ENCODE data around the gene INTS7.

The INTS7 gene

DNA sequence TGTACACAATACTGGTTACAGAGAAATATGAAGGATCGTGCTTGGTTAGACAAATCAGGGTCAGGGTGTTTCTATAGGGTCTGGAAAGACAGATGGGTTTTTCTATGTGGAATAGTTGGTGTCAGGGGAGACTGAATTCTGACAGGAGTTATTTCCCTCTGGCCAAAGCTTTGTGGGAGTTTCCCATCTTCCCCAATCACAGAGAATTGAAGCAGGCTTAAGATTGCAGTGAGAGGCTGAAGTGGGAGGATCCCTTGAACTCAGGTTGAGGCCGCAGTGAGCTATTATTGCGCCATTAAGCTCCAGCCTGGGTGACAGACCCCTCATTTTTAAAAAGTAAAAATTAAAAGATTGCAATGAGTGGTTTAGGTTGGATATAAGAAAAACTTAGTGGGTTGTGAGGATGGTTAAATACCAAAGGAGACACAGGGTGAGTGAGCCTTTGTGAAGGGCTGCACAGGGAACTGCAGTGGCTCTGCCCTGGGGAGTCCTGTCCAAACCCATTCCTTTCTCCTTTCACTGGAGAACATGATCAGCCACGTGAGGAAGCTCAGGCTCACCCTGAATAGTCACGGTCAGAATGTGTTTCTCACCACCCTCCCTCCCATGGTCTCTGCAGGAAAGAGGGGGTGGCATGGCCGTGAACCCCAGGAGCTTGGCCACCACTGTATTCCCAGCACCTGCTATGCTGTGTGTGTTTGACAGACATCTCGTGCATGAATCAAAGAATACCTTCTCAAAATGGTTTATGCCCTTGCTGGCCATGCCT lies 101.2 kb downstream of the INTS7 start:
- TF ChIP-seq, protein P1, sequence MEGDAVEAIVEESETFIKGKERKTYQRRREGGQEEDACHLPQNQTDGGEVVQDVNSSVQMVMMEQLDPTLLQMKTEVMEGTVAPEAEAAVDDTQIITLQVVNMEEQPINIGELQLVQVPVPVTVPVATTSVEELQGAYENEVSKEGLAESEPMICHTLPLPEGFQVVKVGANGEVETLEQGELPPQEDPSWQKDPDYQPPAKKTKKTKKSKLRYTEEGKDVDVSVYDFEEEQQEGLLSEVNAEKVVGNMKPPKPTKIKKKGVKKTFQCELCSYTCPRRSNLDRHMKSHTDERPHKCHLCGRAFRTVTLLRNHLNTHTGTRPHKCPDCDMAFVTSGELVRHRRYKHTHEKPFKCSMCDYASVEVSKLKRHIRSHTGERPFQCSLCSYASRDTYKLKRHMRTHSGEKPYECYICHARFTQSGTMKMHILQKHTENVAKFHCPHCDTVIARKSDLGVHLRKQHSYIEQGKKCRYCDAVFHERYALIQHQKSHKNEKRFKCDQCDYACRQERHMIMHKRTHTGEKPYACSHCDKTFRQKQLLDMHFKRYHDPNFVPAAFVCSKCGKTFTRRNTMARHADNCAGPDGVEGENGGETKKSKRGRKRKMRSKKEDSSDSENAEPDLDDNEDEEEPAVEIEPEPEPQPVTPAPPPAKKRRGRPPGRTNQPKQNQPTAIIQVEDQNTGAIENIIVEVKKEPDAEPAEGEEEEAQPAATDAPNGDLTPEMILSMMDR (IDR thresholded peaks at IDR 0.05; ENCODE audit: control extremely low read depth, extremely low read depth, low read depth, missing control alignments): no peak
- CTCF ChIA-PET: interaction anchor here (0.8 to 2.8 kb wide), 9 partner anchors 9 to 239 kb away, joined by 3 to 13 read pairs (median 4); partner anchors contain the start of genes DTL and INTS7
- no peak for DNase-seq (ENCODE audit: extremely low spot score)
- POLR2A ChIA-PET: no interaction called here

DNA sequence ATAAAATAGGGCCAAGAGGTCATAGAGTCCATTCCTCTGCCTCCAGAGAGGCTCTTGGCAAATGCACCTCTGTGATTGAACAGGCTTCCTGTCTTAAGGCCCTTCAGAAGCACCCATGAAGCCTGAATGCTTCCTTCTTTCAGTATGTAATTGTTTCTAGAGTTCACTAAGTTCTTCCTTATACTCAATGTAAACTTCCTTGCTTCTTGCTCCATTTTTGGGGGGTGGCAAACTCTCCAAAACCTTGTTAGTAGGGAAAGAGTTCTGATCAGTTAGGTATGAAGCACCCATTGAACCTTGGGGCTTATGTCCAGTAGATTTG lies 102.5 kb downstream of the INTS7 start:
- ChIA-PET CTCF (interaction anchor here (0.8 kb wide), 1 partner anchor 252 kb away, joined by 3 read pairs; no protein-coding TSS in a partner anchor), POLR2A (no interaction called here)
- TF ChIP-seq, protein P1 (IDR thresholded peaks at IDR 0.05; ENCODE audit: control extremely low read depth, extremely low read depth, low read depth, missing control alignments): no peak
- DNase-seq (ENCODE audit: extremely low spot score): no peak

DNA sequence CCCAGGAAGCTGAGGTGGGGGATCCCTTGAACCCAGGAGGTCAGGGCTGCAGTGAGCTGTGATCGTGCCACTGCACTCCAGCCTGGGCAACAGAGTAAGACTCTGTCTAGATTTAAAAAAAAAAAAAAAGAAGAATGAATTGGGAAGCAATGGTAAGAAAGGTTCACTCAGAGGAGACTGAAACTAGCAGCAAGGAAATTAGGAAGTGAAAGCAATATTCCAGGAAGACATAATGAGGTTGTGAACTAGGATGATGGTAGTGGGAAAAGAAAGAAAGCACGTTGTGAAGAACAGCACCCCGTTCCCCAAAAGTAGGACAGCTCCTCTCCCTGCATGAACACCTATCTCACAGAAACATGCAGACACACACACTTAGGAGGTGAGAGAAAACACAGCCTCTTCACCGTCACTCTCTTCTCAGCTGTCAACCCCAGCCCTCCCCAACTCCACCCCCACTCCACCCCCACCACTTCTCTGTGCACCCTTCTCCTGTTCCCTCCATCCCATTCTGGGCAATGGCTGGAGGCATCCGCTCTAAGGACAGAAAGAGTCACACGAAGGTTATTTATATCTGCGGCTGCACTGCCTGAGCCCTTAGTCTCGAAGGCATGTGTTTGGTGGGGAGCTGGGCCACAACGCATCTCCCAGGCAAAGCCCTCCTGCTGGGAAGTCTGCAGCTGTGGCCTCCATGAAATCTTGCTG lies 103.0 kb downstream of the INTS7 start:
- CTCF ChIA-PET: interaction anchor here (0.8 kb wide), 1 partner anchor 252 kb away, joined by 3 read pairs; no protein-coding TSS in a partner anchor
- DNase-seq (ENCODE audit: extremely low spot score): no peak
- POLR2A ChIA-PET: no interaction called here
- TF ChIP-seq, protein P1 (IDR thresholded peaks at IDR 0.05; ENCODE audit: control extremely low read depth, extremely low read depth, low read depth, missing control alignments): no peak

DNA sequence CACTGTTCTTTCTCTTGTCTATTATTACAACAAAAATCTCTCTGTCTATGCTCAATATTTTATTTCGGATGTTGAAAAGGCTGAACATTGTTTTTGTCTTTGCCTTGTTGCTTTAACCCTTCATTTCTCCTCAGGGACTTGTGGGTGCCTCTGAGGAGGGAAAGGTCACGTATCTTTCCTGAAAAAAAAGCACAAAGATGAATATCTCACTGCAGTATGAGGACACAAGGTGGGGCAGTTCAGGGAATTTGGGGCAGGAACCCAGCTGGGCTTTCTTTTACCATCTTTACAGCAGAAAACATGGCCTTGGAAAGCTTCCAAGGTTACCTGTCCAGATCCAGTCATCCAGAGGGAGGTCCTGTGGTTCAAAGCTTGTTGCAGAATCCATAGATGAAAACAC lies 105.7 kb downstream of the INTS7 start:
- TF ChIP-seq, protein P1 (IDR thresholded peaks at IDR 0.05; ENCODE audit: control extremely low read depth, extremely low read depth, low read depth, missing control alignments): no peak
- POLR2A ChIA-PET: no interaction called here
- DNase-seq (ENCODE audit: extremely low spot score): no peak
- CTCF ChIA-PET: interaction anchor here (1.6 to 2.0 kb wide), 3 partner anchors 11 to 526 kb away, joined by 4 to 6 read pairs (median 5); no protein-coding TSS in a partner anchor

DNA sequence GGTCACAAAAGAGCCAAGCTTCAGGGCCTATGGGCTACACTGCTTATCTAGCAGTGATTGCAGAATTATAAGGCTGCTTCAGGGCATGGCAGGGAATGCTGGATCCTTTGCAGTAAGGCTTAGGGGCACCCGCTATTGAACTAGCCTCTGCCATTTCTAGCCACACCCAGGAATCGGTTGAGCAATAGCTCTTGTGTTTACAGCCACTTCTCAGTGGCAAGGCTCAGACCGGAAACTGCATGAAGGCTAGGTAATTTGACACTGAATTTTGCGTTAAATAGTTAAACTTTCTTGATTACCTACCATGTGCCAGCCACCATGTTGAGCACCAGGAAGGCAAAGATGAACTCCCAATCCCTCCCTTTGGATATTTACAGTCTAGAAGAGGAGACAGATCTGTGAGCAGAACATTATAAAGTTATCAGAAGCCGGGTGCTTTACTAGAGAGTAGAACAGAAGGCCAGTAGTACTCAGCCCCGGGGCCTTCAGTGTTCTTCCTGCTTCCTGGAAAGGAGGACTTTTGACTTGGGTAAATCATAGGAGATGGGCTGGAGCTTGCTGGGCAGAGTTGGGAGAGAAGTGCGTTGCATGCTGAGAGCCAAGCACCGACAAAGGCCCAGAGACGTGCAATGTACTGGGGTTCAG lies 106.2 kb downstream of the INTS7 start:
- DNase-seq (ENCODE audit: extremely low spot score): no peak
- TF ChIP-seq, protein P1 (IDR thresholded peaks at IDR 0.05; ENCODE audit: control extremely low read depth, extremely low read depth, low read depth, missing control alignments): no peak
- ChIA-PET CTCF (interaction anchor here (1.6 to 2.0 kb wide), 3 partner anchors 10 to 527 kb away, joined by 4 to 6 read pairs (median 5); no protein-coding TSS in a partner anchor), POLR2A (no interaction called here)

DNA sequence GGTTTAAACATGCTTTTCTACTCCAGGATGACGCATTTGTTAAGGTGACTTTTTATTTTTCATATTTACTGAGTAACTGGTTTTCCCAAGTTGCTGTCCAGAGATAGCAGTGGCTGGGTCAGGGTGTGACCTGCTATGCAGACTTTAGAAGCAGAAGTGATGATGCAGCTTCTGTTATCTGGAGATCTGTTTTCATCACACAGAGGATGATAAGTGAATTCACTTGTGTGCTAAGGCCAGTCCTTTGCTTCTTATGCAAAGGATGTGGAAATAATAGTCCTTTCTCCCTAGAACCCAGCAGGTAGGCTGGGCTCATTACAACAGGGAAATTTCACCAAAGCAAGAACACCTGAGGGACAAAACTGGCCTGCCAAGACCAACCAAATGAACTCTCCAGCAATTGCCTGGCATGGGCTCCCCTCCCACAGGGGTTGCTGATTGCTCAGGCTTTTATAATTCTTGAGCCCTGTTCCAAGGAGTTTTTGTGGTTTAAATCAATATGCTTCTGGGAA lies 107.0 kb downstream of the INTS7 start:
- no peak for DNase-seq (ENCODE audit: extremely low spot score)
- TF ChIP-seq, protein P1 (IDR thresholded peaks at IDR 0.05; ENCODE audit: control extremely low read depth, extremely low read depth, low read depth, missing control alignments): no peak
- POLR2A ChIA-PET: no interaction called here
- CTCF ChIA-PET: no interaction called here

Data from GM10248 (cell line).